Measurements from ENCODE around the gene SDC3.

DNA sequence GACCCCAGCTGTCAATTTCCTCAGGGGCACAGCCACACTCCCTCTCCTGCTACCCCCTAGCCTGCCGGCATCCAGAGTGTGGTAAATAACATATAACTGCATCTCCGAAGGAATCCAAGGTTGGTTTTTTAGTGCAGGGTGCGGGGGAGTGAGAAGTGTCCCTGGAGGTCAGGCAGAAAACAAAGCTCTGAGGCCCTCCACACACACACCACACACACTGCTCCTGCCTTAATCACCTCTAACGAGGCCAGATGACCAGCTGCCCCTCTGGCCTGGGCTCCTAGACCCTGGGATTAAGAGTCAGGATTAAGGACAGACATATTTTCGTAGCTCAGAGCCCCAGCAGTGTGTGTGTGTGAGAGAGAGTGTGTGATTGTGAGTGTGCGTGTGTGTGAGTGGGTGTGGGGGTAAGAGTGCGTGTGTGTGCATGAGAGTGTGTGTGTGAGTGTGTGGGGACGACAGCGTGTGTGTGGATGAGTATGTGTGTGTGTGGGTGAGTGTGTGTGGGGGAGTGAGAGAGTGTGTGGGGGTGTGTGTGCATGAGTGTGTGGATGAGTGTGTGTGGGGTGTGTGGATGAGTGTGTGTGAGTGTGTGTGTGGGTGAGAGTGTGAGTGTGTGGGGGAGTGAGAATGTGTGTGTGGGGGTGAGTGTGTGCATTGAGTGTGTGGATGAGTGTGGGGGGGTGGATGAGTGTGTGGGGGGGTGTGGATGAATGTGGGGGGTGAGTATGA lies 14.6 kb downstream of the SDC3 start:
- no peak for TF ChIP-seq EP300 (IDR thresholded peaks at IDR 0.05; ENCODE audit: borderline replicate concordance)
- TF ChIP-seq NFIC (IDR thresholded peaks at IDR 0.05), result no peak
- TF ChIP-seq RAD21 (IDR thresholded peaks at IDR 0.05; ENCODE audit: low read depth), result no peak
- TF ChIP-seq, protein P1, sequence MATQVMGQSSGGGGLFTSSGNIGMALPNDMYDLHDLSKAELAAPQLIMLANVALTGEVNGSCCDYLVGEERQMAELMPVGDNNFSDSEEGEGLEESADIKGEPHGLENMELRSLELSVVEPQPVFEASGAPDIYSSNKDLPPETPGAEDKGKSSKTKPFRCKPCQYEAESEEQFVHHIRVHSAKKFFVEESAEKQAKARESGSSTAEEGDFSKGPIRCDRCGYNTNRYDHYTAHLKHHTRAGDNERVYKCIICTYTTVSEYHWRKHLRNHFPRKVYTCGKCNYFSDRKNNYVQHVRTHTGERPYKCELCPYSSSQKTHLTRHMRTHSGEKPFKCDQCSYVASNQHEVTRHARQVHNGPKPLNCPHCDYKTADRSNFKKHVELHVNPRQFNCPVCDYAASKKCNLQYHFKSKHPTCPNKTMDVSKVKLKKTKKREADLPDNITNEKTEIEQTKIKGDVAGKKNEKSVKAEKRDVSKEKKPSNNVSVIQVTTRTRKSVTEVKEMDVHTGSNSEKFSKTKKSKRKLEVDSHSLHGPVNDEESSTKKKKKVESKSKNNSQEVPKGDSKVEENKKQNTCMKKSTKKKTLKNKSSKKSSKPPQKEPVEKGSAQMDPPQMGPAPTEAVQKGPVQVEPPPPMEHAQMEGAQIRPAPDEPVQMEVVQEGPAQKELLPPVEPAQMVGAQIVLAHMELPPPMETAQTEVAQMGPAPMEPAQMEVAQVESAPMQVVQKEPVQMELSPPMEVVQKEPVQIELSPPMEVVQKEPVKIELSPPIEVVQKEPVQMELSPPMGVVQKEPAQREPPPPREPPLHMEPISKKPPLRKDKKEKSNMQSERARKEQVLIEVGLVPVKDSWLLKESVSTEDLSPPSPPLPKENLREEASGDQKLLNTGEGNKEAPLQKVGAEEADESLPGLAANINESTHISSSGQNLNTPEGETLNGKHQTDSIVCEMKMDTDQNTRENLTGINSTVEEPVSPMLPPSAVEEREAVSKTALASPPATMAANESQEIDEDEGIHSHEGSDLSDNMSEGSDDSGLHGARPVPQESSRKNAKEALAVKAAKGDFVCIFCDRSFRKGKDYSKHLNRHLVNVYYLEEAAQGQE (IDR thresholded peaks at IDR 0.05; ENCODE audit: low read depth), result no peak
- no peak for TF ChIP-seq CREB1 (IDR thresholded peaks at IDR 0.05; ENCODE audit: low read depth)

All from Ishikawa (cell line).